ENCODE data around the gene PPP1R3F. TPM values are rescaled to one million over a fixed set of nuclear protein-coding genes. Genes with fewer than 3 reads are reported as not detected.
"Not testable (repeated sequence)": the region's sequence is repeated elsewhere in the genome, so short reads cannot be mapped to it uniquely, and the experiment has no call there.

PPP1R3F gene
- total RNA-seq, 4 donors from 2014 or later: 4.8 to 13.3 (median 5.7) TPM

DNA sequence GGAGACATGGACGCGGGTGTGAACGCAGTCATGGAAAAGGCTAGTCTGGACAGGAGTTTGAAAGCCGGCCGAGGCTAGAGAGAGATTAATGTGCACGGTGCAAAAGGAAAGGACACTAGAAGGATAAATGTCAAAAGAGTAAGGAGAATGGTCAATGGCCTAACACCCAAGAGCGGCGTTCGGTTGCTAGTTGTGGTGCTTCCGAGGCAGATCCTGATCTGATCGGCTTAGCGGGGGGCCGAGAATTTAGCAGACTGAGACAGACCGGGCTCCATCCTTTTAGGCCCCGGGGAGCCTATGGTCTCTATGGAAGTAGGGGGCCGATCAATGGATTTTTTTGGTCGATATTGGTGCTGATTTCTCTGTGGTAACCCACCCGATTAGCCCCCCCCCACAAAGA, 40.8 kb downstream of the PPP1R3F start:
- DNase-seq (ENCODE audit: low spot score in 2 of 2): no peak
- H3K9me3 ChIP-seq: no peaks in the 10 kb centered on the region
- no peaks in the 10 kb centered on the region for H3K27me3 ChIP-seq
- peak overlapping the region; percentile 42 for H3K4me3 ChIP-seq
- H3K27ac ChIP-seq: no peak overlapping the region
- no peak for TF ChIP-seq POLR2AphosphoS5 (IDR thresholded peaks at IDR 0.05)
- TF ChIP-seq, protein P1, sequence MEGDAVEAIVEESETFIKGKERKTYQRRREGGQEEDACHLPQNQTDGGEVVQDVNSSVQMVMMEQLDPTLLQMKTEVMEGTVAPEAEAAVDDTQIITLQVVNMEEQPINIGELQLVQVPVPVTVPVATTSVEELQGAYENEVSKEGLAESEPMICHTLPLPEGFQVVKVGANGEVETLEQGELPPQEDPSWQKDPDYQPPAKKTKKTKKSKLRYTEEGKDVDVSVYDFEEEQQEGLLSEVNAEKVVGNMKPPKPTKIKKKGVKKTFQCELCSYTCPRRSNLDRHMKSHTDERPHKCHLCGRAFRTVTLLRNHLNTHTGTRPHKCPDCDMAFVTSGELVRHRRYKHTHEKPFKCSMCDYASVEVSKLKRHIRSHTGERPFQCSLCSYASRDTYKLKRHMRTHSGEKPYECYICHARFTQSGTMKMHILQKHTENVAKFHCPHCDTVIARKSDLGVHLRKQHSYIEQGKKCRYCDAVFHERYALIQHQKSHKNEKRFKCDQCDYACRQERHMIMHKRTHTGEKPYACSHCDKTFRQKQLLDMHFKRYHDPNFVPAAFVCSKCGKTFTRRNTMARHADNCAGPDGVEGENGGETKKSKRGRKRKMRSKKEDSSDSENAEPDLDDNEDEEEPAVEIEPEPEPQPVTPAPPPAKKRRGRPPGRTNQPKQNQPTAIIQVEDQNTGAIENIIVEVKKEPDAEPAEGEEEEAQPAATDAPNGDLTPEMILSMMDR (IDR thresholded peaks at IDR 0.05): no peak
- no peak for TF ChIP-seq EP300 (IDR thresholded peaks at IDR 0.05)
- TF ChIP-seq POLR2A (IDR thresholded peaks at IDR 0.05): no peak
- WGBS: 69% methylated on average over 18 of the region's 18 CpGs
- no peaks in the 10 kb centered on the region for H3K36me3 ChIP-seq
- H3K4me1 ChIP-seq: peaks cover 8% of the 10 kb centered on the region

DNA sequence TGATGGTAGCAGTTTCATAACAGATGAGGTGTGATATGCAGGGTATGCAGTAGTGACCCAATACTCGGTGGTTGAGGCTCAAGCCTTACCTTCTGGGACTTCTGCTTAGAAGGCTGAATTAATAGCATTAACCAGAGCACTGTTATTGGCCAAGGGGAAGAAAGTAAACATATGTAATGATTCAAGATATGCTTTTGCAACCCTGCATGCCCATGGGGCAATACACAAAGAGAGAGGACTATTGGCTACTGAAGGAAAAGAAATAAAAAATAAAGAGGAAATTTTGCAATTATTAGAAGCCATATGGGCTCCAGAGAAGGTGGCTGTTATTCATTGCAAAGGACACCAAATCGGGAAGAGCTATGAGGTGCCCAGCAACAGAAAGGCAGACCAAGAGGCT, 42.6 kb downstream of the PPP1R3F start:
- no peak overlapping the region for H3K27ac ChIP-seq
- no peak overlapping the region for H3K4me3 ChIP-seq
- no peak for DNase-seq (ENCODE audit: low spot score in 2 of 2)
- TF ChIP-seq POLR2A (IDR thresholded peaks at IDR 0.05) (no peak), POLR2AphosphoS5 (IDR thresholded peaks at IDR 0.05) (no peak), EP300 (IDR thresholded peaks at IDR 0.05) (no peak)
- TF ChIP-seq, protein P1 (IDR thresholded peaks at IDR 0.05): no peak
- no peaks in the 10 kb centered on the region for H3K9me3 ChIP-seq
- no peaks in the 10 kb centered on the region for H3K36me3 ChIP-seq
- no peaks in the 10 kb centered on the region for H3K27me3 ChIP-seq
- peaks cover 8% of the 10 kb centered on the region for H3K4me1 ChIP-seq
- 63% methylated on average over 2 of the region's 2 CpGs for WGBS

DNA sequence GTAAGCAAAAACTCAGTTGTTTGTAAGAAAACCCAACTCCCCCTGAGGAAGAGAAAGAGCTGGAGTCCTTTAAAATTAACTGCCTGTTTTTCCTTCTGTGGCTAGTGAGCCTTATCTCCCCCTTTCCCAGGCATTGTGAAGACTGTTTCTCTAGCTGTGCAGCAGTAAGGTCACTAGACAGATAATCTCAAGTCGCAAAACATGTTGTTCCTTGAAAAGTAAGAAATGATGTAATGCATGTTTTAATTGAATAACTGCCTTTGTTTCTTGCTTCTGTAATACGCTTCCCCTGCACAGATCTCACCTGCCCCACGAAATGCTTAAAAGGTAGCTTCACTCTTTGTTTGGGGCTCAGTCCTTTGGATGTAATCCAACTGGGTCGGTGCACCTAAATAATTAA, 46.5 kb downstream of the PPP1R3F start:
- no peak for DNase-seq (ENCODE audit: low spot score in 2 of 2)
- TF ChIP-seq POLR2A (IDR thresholded peaks at IDR 0.05) (no peak), POLR2AphosphoS5 (IDR thresholded peaks at IDR 0.05) (no peak), EP300 (IDR thresholded peaks at IDR 0.05) (no peak)
- TF ChIP-seq, protein P1 (IDR thresholded peaks at IDR 0.05): no peak
- 47% methylated on average over 4 of the region's 4 CpGs for WGBS
- Histone ChIP-seq H3K9me3 (no peaks in the 10 kb centered on the region), H3K27me3 (no peaks in the 10 kb centered on the region), H3K27ac (no peak overlapping the region), H3K4me1 (no peaks in the 10 kb centered on the region), H3K4me3 (no peak overlapping the region), H3K36me3 (no peaks in the 10 kb centered on the region)

DNA sequence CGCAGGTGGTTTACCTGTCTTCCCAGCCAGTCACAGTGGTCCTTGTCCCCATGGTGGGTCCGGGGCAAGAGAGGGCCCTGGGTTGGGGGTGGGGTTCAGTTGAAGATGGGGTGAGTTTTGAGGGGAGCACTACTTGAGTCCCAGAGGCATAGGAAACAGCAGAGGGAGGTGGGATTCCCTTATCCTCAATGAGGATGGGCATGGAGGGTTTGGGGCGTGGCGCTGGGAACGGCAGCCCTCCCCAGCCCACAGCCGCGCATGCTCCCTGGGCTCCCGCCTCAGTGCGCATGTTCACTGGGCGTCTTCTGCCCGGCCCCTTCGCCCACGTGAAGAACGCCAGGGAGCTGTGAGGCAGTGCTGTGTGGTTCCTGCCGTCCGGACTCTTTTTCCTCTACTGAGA, 52.1 kb downstream of the PPP1R3F start, which contains the start of gene GAGE12J:
TSS of gene GAGE12J (plus strand) at position 301 of the 400 bp plus-strand sequence. CDS start 1,157 bp downstream, outside the sequence.
- H3K36me3 ChIP-seq; H3K9me3 ChIP-seq; H3K27me3 ChIP-seq; DNase-seq (ENCODE audit: low spot score in 2 of 2); H3K27ac ChIP-seq; H3K4me3 ChIP-seq; H3K4me1 ChIP-seq: not testable (repeated sequence)
- 93% methylated on average over 2 of the region's 16 CpGs for WGBS

DNA sequence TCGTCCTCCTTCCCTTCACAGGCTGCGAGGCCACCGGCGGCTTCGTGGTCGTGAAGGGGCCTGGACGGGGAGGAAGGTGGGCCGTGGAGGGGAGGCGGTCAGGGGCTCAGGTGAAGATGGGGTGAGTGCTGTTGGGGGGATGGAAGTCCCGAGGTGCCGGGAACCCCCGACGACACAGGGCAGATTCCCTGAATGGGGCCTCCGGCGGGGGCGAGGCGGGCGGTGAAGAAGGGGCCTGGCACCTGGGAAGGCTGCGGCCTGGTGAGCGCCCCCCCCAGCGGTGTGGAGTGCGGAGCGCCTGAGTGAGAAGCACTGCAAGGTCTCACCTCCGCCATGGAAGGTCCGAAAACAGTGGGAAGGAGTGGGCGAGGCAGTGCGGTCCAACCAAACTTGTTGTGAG, 52.7 kb downstream of the PPP1R3F start:
- H3K36me3 ChIP-seq; H3K27me3 ChIP-seq; DNase-seq (ENCODE audit: low spot score in 2 of 2); H3K27ac ChIP-seq; H3K9me3 ChIP-seq; H3K4me1 ChIP-seq; H3K4me3 ChIP-seq: not testable (repeated sequence)
- no CpG with 5 or more reads among the region's 27 CpGs for WGBS

DNA sequence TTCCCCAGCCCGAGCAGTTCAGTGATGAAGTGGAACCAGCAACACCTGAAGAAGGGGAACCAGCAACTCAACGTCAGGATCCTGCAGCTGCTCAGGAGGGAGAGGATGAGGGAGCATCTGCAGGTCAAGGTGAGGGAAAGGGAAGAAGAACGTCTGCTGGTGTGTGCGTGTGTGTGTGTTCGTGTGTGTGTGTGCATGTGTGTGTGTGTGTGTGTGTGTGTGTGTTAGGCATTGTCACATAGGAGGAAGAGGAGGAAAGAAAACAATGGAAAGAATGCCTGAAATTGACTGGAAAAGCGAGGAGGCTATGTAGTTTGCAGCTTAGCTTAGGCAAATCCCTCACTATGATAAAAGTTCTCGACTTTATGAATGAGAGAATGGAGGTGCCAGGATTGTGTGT, 54.1 kb downstream of the PPP1R3F start:
- 69% methylated on average over 4 of the region's 7 CpGs for WGBS
- H3K36me3 ChIP-seq; H3K9me3 ChIP-seq; H3K27me3 ChIP-seq; DNase-seq (ENCODE audit: low spot score in 2 of 2); H3K4me3 ChIP-seq; H3K4me1 ChIP-seq; H3K27ac ChIP-seq: not testable (repeated sequence)

DNA sequence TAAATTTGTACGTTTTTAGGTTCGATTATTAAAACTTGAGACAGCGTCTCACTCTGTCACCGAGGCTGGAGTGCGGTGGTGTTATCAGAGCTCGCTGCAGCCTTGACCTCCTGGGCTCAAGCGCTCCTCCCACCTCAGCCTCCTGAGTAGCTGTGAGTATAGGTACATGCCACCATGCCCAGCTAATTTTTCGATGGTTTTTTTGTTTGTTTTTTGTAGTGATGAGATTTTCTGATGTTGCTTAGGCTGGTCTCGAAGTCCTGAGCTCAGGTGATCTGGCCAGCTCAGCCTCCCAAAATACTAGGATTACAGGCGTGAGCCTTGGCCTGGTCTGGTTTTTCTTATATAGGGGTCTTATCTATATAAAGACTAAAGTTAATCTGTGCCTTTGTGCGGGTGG, 60.8 kb downstream of the PPP1R3F start:
- H3K27ac ChIP-seq; H3K4me1 ChIP-seq; H3K36me3 ChIP-seq; H3K9me3 ChIP-seq; H3K4me3 ChIP-seq; H3K27me3 ChIP-seq; DNase-seq (ENCODE audit: low spot score in 2 of 2): not testable (repeated sequence)
- 93% methylated on average over 6 of the region's 11 CpGs for WGBS

DNA sequence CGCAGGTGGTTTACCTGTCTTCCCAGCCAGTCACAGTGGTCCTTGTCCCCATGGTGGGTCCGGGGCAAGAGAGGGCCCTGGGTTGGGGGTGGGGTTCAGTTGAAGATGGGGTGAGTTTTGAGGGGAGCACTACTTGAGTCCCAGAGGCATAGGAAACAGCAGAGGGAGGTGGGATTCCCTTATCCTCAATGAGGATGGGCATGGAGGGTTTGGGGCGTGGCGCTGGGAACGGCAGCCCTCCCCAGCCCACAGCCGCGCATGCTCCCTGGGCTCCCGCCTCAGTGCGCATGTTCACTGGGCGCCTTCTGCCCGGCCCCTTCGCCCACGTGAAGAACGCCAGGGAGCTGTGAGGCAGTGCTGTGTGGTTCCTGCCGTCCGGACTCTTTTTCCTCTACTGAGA, 61.7 kb downstream of the PPP1R3F start, which contains the start of gene GAGE13:
TSS of gene GAGE13 (plus strand) at position 301 of the 400 bp plus-strand sequence. CDS start 1,156 bp downstream, outside the sequence.
- not testable (repeated sequence) for H3K27me3 ChIP-seq; DNase-seq (ENCODE audit: low spot score in 2 of 2); H3K27ac ChIP-seq

DNA sequence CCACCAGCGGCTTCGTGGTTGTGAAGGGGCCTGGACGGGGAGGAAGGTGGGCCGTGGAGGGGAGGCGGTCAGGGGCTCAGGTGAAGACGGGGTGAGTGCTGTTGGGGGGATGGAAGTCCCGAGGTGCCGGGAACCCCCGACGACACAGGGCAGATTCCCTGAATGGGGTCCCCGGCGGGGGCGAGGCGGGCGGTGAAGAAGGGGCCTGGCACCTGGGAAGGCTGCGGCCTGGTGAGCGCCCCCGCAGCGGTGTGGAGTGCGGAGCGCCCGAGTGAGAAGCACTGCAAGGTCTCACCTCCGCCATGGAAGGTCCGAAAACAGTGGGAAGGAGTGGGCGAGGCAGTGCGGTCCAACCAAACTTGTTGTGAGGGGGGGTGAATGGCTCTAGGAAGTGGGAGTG, 62.2 kb downstream of the PPP1R3F start:
- H3K27ac ChIP-seq, H3K4me1 ChIP-seq, H3K36me3 ChIP-seq, H3K9me3 ChIP-seq, H3K4me3 ChIP-seq, H3K27me3 ChIP-seq: not testable (repeated sequence)
- 92% methylated on average over 20 of the region's 26 CpGs for WGBS
- peak in 1 of 2 donors; percentile 83 for DNase-seq (ENCODE audit: low spot score in 2 of 2)

More for the DNA sequence above, 61.7 kb downstream of the PPP1R3F start, which contains the start of gene GAGE13:
- no CpG with 5 or more reads among the region's 16 CpGs for WGBS
- not testable (repeated sequence) for H3K36me3 ChIP-seq, H3K4me3 ChIP-seq, H3K4me1 ChIP-seq, H3K9me3 ChIP-seq

All from suprapubic skin (tissue), 4 donors.